Activated naive CD8-positive, alpha-beta T cell treated with anti-CD3 and anti-CD28 coated beads, Interleukin-2, amount 50 U/mL, for 24 hours (primary cell): ENCODE measurements around the gene PYGM.
"Not testable (repeated sequence)": the region's sequence is repeated elsewhere in the genome, so short reads cannot be mapped to it uniquely, and the experiment has no call there.

ENCODE experiments used
- ATAC-seq: fragments of 150-1000 bp; cut with Tn5 transposase; one replicate; pipeline ENCODE4 v1.10.0; 2021
- DNase-seq: peaks from one replicate; pipeline ENCODE4 v3.0.0; 2021
- H3K27ac Mint-ChIP-seq: one replicate; pipeline ENCODE4 v1.8.0; 2021; ENCODE audit warnings: mild to moderate bottlenecking, mixed read lengths
- H3K27me3 Mint-ChIP-seq: one replicate; pipeline ENCODE4 v1.8.0; 2021; ENCODE audit warnings: mixed read lengths
- H3K36me3 Mint-ChIP-seq: one replicate; pipeline ENCODE4 v1.8.0; 2021; ENCODE audit warnings: low read depth, mixed read lengths
- H3K4me1 Mint-ChIP-seq: one replicate; pipeline ENCODE4 v1.8.0; 2021; ENCODE audit warnings: mixed read lengths
- H3K4me3 Mint-ChIP-seq: one replicate; pipeline ENCODE4 v1.8.0; 2021; ENCODE audit warnings: mild to moderate bottlenecking, moderate library complexity, mixed read lengths
- H3K9me3 Mint-ChIP-seq: one replicate; pipeline ENCODE4 v1.8.0; 2021; ENCODE audit warnings: mixed read lengths

PYGM gene

GRCh38 chr11:64703048-64703447, 56.7 kb downstream of the PYGM start:
- Mint-ChIP-seq H3K4me3 (no peak overlapping the region), H3K9me3 (no peaks in the 10 kb centered on the region), H3K27me3 (peaks cover 16% of the 10 kb centered on the region), H3K4me1 (no peaks in the 10 kb centered on the region), H3K27ac (no peak overlapping the region), H3K36me3 (no peaks in the 10 kb centered on the region)
- ATAC-seq = no peak
- DNase-seq = no peak

DNA sequence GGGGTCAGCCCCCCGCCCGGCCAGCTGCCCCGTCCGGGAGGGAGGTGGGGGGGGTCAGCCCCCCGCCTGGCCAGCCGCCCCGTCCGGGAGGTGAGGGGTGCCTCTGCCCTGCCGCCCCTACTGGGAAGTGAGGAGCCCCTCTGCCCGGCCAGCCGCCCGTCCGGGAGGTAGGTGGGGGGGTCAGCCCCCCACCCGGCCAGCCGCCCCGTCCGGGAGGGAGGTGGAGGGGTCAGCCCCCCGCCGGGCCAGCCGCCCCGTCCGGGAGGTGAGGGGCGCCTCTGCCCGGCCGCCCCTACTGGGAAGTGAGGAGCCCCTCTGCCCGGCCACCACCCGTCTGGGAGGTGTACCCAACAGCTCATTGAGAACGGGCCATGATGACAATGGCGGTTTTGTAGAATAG, 57.8 kb downstream of the PYGM start:
- H3K4me1 Mint-ChIP-seq, H3K9me3 Mint-ChIP-seq, H3K4me3 Mint-ChIP-seq, DNase-seq, H3K36me3 Mint-ChIP-seq, H3K27ac Mint-ChIP-seq, ATAC-seq: not testable (repeated sequence)
- peaks cover 15% of the 10 kb centered on the region for H3K27me3 Mint-ChIP-seq

GRCh38 chr11:64698427-64698826, 61.3 kb downstream of the PYGM start:
- no peak for DNase-seq
- no peak for ATAC-seq
- H3K9me3 Mint-ChIP-seq = no peaks in the 10 kb centered on the region
- H3K27me3 Mint-ChIP-seq = peaks cover 15% of the 10 kb centered on the region
- no peak overlapping the region for H3K4me3 Mint-ChIP-seq
- H3K27ac Mint-ChIP-seq = no peak overlapping the region
- H3K36me3 Mint-ChIP-seq = no peaks in the 10 kb centered on the region
- peaks cover 3% of the 10 kb centered on the region for H3K4me1 Mint-ChIP-seq

DNA sequence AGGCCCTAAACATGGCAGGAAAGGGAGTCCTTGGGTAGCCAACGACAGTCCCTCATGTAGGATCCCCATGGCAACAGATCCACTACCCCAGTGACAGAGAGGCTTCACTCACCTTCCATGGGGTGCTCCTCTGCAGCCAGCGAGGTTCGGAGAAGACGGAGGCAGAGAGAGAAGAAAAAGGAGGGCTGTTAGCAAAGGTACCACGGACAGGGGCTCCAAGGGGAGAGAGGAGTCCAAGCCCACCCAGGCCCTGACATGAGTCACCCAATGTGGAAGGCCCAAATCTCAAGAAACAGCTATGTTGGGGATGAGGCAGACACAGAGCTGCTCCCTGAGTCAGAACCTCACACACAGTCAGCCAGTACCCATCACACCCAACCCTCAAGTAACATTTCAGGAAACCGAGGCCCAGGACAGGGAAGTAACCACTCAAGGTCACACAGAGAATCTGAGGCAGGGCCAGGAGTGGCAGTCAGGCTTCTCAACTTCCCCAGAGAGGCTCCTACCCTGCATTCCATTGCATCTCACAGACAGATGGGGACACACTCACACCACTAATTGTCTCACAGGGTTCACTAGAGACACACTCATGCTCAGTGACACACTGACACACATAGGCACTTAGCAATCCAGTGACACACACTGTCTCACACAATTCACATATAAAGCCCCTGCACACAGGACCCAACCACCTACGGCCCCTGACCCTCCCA, 62.0 kb downstream of the PYGM start:
- H3K27ac Mint-ChIP-seq = no peak overlapping the region
- H3K27me3 Mint-ChIP-seq = peaks cover 16% of the 10 kb centered on the region
- DNase-seq (no peak), ATAC-seq (no peak)
- H3K36me3 Mint-ChIP-seq = no peaks in the 10 kb centered on the region
- H3K4me3 Mint-ChIP-seq = no peak overlapping the region
- H3K9me3 Mint-ChIP-seq = no peaks in the 10 kb centered on the region
- H3K4me1 Mint-ChIP-seq = peaks cover 8% of the 10 kb centered on the region
